Jurkat, Clone E6-1 (cell line): ENCODE results near the gene ESYT3.
A peak's percentile ranks its signal among the peaks of the same experiment; 100 is the strongest.
"Not testable (repeated sequence)": the region's sequence is repeated elsewhere in the genome, so short reads cannot be mapped to it uniquely, and the experiment has no call there.

Experiments
- DNase-seq: peaks from one replicate; pipeline ENCODE4 v3.0.0-alpha.2; 2011; ENCODE audit warnings: low read depth, low spot score
- H3K4me3 ChIP-seq: 2 replicates; pipeline ENCODE4 v1.5.1; 2011; ENCODE audit warnings: mild to moderate bottlenecking, low read length, control low read depth, moderate library complexity

ESYT3 gene

GRCh38 chr3:138472141-138472825 is 37.9 kb downstream of the ESYT3 start:
- no peak for DNase-seq
- no peak overlapping the region for H3K4me3 ChIP-seq

DNA sequence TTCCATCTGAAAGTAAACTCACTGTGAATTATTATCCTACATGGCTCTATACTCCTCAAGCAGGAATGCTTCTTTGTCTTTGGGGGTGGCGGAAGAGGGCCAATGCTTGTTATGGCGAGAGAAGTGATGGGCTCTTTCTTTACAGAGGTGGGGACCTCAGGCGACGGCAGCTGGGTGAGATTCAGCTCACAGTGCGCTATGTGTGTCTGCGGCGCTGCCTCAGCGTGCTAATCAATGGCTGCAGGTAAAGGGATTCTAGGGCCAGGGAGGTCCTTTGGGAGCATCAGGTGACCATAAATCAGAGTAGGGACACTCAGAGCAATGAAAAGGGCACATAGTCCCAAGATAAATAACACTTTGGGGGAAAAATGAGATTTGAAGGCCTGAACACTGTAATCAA is 39.0 kb downstream of the ESYT3 start:
- DNase-seq = no peak
- H3K4me3 ChIP-seq = no peak overlapping the region

GRCh38 chr3:138474163-138474562 is 39.7 kb downstream of the ESYT3 start:
- DNase-seq = no peak
- H3K4me3 ChIP-seq = no peak overlapping the region

- H3K4me3 ChIP-seq = no peak overlapping the region
- DNase-seq = no peak
Measured at GRCh38 chr3:138476526-138476925, 42.1 kb downstream of the ESYT3 start.

DNA sequence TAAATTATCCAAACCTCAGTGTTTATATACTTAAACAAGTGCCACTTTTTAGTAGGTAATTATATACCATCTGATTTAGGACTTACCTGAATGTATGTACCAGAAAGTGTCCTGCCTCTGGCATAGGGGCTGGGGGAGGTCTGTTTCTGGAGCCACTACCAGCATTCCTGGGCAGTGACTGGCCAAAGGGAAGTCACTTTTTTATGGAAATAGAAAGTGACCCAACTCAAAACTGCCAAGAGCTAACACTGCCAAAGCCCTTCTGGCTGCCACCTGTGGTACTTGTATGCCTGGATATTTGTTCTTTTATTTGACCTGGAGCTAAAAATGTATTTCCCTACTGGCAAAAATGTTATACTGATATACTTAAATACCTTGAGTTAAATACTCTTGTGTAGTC is 42.7 kb downstream of the ESYT3 start:
- no peak overlapping the region for H3K4me3 ChIP-seq
- no peak for DNase-seq

- no peak for DNase-seq
- H3K4me3 ChIP-seq = no peak overlapping the region
Measured at GRCh38 chr3:138477801-138478200, 43.4 kb downstream of the ESYT3 start.

- peak; percentile 69 for DNase-seq
- no peak overlapping the region for H3K4me3 ChIP-seq
Measured at GRCh38 chr3:138479438-138479863, 45.0 kb downstream of the ESYT3 start.

- DNase-seq, H3K4me3 ChIP-seq: not testable (repeated sequence)
Measured at GRCh38 chr3:138484672-138485071, 50.3 kb downstream of the ESYT3 start.

- not testable (repeated sequence) for H3K4me3 ChIP-seq, DNase-seq
Measured at GRCh38 chr3:138486580-138486979, 52.2 kb downstream of the ESYT3 start.

GRCh38 chr3:138491971-138492370 is 57.6 kb downstream of the ESYT3 start:
- no peak for DNase-seq
- no peak overlapping the region for H3K4me3 ChIP-seq

GRCh38 chr3:138492980-138493675 is 58.7 kb downstream of the ESYT3 start:
- no peak for DNase-seq
- H3K4me3 ChIP-seq = no peak overlapping the region

- DNase-seq = no peak
- no peak overlapping the region for H3K4me3 ChIP-seq
Measured at GRCh38 chr3:138493804-138494606, 59.6 kb downstream of the ESYT3 start.

- no peak overlapping the region for H3K4me3 ChIP-seq
- DNase-seq = no peak
Measured at GRCh38 chr3:138494607-138494929, 60.2 kb downstream of the ESYT3 start.

GRCh38 chr3:138495638-138496037 is 61.2 kb downstream of the ESYT3 start:
- not testable (repeated sequence) for H3K4me3 ChIP-seq, DNase-seq

GRCh38 chr3:138496436-138496835 is 62.0 kb downstream of the ESYT3 start:
- no peak for DNase-seq
- H3K4me3 ChIP-seq = no peak overlapping the region

GRCh38 chr3:138497021-138497420 is 62.6 kb downstream of the ESYT3 start:
- no peak overlapping the region for H3K4me3 ChIP-seq
- no peak for DNase-seq

GRCh38 chr3:138497851-138498250 is 63.4 kb downstream of the ESYT3 start:
- H3K4me3 ChIP-seq = no peak overlapping the region
- DNase-seq = no peak

- no peak for DNase-seq
Measured at GRCh38 chr3:138498991-138499390, 64.6 kb downstream of the ESYT3 start.

GRCh38 chr3:138507524-138507923 is 73.1 kb downstream of the ESYT3 start:
- H3K4me3 ChIP-seq = no peak overlapping the region
- DNase-seq = no peak

More at GRCh38 chr3:138498991-138499390, 64.6 kb downstream of the ESYT3 start:
- no peak overlapping the region for H3K4me3 ChIP-seq

DNA sequence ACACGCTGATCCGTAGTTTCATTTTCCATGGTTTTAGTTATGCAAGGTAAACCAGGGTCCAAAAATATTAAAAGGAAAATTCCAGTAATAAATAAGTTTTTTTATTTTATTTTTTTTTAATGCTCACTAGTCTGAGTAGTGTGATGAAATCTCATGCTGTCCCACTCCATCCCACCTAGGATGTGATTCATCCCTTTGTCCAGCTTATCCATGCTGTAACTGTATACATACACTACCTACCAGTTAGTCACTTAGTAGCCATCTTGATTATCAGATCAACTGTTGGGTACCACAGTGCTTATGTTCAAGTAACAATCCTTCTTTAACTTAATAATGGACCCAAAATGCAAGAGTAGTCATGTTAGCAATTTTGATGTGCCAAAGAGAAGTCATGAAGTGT is 75.2 kb downstream of the ESYT3 start:
- H3K4me3 ChIP-seq = no peak overlapping the region
- DNase-seq = no peak
